Muscle of leg (tissue), 11 donors: ENCODE data around the gene MEX3B. TPM values are rescaled to one million over a fixed set of nuclear protein-coding genes. Genes with fewer than 3 reads are reported as not detected.

Experiments
- DNase-seq: peaks from one replicate; pipeline ENCODE4 v3.0.0; 2013
- H3K27ac ChIP-seq: one replicate; pipeline ENCODE4 v1.5.1; 2013; ENCODE audit warnings: mild to moderate bottlenecking, low read length, control low read depth
- H3K27me3 ChIP-seq: one replicate; pipeline ENCODE4 v1.6.1; 2013; ENCODE audit warnings: low read length; ENCODE audit not compliant: control insufficient read depth, insufficient read depth
- H3K36me3 ChIP-seq: one replicate; pipeline ENCODE4 v1.6.1; 2013; ENCODE audit warnings: low read length; ENCODE audit not compliant: control insufficient read depth, insufficient read depth
- H3K4me1 ChIP-seq: one replicate; pipeline ENCODE4 v1.6.1; 2013; ENCODE audit warnings: low read length; ENCODE audit not compliant: control insufficient read depth, insufficient read depth
- H3K4me3 ChIP-seq: one replicate; pipeline ENCODE4 v1.5.1; 2013; ENCODE audit warnings: low read length, control low read depth
- H3K9me3 ChIP-seq: replicated peaks from 2 replicates; pipeline ENCODE4 v1.6.1; 2013; ENCODE audit warnings: low read depth, low read length; ENCODE audit not compliant: control insufficient read depth
- WGBS: methylation state at CpG from one replicate; pipeline ENCODE4 v1.1.5; 2013; ENCODE audit warnings: missing lambda C conversion rate; ENCODE audit not compliant: insufficient coverage; 5-methylcytosine and 5-hydroxymethylcytosine counted together
- polyA plus RNA-seq, 8 donors: library from polyadenylated mRNA; unstranded; fragments of 120-200 nt; gene quantifications; one replicate each; pipeline versions ENCODE4 v1.2.1 to v1.2.3, GENCODE V29; 2013; ENCODE audit warnings: inconsistent platforms in 1 of 8, low replicate concordance in 1 of 8; ENCODE audit not compliant: insufficient read length in 8 of 8, insufficient read depth in 1 of 8
- total RNA-seq: library from RNA; stranded (reverse); fragments of 120-200 nt; gene quantifications from one replicate; pipeline ENCODE4 v1.2.4, GENCODE V29; 2013

MEX3B gene
- total and polyA plus RNA-seq, 9 donors: 7.7 to 29.2 (median 19.0) TPM

DNA sequence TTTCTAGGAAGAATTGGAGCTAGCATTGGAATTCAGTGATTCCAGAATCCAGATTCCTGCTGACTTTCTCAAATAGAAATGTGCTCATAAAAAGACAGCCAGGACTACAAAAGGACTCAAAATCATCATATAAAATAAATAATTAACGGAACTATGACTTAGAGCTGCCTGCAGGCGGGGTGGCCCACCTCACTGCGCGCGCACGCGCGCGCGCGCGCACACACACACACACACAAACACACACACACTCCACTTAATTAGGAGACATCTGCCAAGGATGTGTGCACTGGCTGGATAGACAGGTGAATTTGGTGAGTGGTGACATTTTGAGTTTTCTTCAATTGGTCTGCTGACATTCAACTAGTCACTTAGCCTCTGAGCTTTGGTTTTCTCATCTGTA is 6.9 kb upstream of the MEX3B start:
- Histone ChIP-seq H3K4me3 (no peak overlapping the region), H3K4me1 (peaks cover 16% of the 10 kb centered on the region), H3K27ac (no peak overlapping the region), H3K36me3 (no peaks in the 10 kb centered on the region), H3K27me3 (peaks cover 7% of the 10 kb centered on the region), H3K9me3 (no peaks in the 10 kb centered on the region)
- WGBS: no CpG with 5 or more reads among the region's 12 CpGs
- DNase-seq: no peak

DNA sequence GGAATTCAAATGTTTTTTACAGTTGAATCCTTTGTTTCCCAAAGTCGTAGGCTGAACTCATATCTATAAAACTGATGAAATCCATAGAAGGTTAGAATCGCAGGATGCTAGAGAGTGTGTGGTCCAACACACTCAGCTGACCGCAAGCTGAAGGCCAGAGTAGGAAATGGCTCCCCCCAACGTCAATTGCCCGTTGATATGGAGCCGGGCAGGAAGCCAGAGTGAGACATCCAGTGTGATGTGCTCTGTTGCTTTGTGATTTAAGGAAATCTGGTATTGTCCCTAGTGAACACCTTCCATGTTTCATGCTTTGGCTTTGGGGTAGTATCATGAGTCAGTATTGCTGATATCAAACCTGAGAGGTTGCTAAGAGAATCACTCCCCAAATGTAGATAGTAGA is 5.8 kb upstream of the MEX3B start:
- WGBS: 47% methylated on average over 5 of the region's 6 CpGs
- Histone ChIP-seq H3K9me3 (no peaks in the 10 kb centered on the region), H3K4me1 (peaks cover 17% of the 10 kb centered on the region), H3K27ac (no peak overlapping the region), H3K4me3 (no peak overlapping the region), H3K27me3 (peaks cover 2% of the 10 kb centered on the region), H3K36me3 (no peaks in the 10 kb centered on the region)
- DNase-seq: peak; percentile 48

DNA sequence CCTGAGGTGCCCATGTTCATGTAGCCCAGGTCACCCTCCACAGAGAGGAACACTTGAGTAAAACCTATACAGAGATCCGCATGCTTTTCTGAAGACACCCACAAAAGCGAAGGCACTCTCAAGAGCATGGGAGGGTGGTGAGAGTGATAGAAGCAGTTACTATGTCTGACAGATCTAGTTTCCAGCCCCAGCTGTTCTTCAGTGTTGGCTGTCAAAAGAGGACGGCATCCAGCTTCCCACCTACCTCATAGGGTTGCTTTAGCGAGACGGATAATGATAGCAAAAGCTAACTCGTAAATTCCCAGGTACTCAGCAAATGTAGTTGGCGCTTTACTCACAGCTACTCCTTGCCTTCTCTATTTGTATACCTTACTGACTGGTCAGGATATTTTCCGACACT is 3.0 kb upstream of the MEX3B start:
- peak; percentile 49 for DNase-seq
- H3K4me3 ChIP-seq: no peak overlapping the region
- H3K27me3 ChIP-seq: no peaks in the 10 kb centered on the region
- peaks cover under 1% of the 10 kb centered on the region for H3K36me3 ChIP-seq
- H3K4me1 ChIP-seq: peaks cover 20% of the 10 kb centered on the region
- WGBS: 48% methylated on average over 4 of the region's 8 CpGs
- H3K9me3 ChIP-seq: no peaks in the 10 kb centered on the region
- H3K27ac ChIP-seq: peak overlapping the region; percentile 93

DNA sequence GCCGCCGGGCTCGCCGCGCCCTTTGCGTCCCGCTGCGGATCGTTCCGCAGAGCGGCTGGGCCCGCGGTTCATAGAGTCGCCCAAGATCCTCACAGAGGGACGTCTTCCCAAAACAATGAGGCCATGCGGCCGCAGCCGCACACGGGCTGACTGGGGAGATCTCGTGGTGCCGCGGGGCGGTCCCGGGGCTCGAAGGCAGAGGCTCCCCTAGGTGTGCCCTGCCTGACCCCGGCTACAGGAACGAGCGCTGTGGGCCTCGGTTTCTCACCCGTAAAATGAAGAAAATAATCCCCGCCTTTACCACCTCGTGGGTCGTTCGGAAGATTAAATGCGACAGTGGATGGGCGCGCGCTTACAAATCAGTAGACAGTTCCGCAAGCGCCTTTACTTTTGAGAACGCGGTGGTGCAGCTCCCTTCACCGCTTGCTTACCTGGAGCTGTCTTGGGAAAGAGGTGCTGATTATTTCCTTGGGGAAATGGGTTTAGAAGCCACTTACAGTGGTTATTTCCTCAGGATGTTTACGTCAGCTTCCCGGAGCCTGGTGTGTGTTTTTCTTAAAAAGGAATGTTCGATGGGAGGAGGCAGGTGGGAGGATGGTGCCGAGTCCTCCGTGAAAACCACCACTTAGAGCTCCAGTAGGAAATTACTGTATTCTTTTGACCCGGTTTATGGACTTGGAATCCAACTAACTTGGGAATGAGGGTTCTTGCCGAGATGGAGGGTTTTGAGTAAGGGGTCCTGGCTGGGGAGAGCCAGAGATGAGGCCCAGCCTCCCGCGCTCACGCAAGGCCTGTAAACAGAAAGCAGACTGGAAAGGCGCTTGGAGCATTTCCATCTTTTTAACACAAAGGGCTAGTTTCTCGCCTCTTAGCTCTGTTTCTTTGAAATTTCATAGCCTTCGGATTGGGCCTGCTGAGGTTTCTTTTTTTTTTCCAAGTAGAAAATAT is 1.9 kb upstream of the MEX3B start:
- DNase-seq: peak; percentile 64
- H3K4me1 ChIP-seq: peaks cover 31% of the 10 kb centered on the region
- no peaks in the 10 kb centered on the region for H3K27me3 ChIP-seq
- peaks cover 10% of the 10 kb centered on the region for H3K36me3 ChIP-seq
- peak overlapping the region; percentile 69 for H3K4me3 ChIP-seq
- peak overlapping the region; percentile 93 for H3K27ac ChIP-seq
- no peaks in the 10 kb centered on the region for H3K9me3 ChIP-seq
- 8% methylated on average over 47 of the region's 56 CpGs for WGBS

DNA sequence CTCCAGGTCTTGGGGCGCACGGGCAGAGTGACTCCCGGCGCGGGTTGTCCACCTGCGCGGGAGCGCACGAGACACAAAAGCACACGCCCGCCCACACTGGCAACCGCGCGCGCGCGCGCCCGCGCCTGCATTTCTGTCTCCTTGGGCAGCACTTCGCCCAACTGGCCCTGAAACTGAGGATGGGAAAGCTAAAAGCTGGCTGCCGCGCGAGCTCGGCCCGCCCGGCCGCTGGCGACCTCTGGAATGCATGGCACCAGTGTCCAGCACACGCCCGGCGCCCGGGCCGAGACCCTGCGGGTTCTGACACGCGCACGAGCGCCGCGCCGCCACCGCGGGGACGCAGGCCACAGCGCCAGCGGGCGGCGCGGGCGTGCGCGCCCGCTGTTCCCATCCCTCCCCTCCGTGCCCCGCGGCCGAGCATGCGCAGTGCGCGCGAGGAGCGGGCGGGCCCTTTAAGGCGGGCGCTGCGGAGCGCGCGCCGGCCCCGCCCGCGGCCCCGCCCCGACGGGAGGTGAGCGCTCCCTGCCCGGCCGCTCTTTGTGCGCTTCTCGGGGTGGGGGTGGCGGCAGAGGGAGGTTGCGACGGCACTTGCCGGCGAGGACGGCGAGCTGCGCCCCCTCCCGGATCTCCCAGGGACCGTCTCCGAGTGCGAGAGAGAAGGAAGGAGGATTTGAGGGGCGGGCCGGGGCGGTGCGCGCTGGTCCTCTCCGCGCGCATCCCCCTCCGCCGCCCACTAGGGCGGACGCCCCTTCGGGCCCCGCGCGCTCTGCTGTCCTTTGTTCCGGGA is 1.0 kb upstream of the MEX3B start:
- Histone ChIP-seq H3K36me3 (peaks cover 10% of the 10 kb centered on the region), H3K27me3 (no peaks in the 10 kb centered on the region), H3K9me3 (no peaks in the 10 kb centered on the region), H3K4me3 (peak overlapping the region; percentile 94), H3K27ac (peak overlapping the region; percentile 100), H3K4me1 (peaks cover 31% of the 10 kb centered on the region)
- DNase-seq: peak; percentile 99
- WGBS: under 1% methylated on average over 96 of the region's 111 CpGs

DNA sequence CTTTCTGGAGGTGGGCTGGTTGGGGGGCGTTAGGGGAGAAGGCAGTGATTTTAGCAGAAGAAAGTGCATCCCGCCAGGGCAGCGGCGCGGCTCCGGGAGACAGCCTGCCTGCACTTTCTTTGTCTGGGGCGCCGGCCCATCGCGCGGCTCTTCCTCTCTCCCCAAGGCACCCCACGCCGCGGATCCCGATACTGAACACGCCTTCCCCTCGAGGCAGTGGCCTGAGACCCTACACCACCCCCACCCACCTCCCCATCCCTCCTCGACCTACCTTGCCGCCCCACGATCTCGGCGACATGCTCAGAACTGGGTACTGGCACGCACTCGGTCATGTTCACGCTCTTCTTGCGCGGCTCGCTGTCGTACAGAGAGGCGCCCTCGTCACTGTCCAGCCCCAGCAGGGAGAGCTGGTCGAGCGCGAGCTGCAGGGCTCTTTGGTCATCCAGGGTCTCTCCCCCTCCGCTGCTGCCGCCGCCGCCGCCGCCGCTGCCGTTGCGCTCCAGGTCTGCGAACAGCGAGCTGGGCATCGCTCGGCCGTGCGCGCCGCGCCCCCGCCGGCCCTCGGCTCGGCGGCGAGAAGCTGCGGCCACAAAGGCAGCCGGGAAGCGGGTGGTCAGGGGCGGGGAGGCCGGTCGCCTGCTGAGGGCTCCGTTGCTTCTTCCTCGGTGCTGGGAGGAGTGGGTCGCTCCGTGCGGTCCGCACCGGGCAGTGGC is 483 bp downstream of the MEX3B start:
- peak overlapping the region; percentile 95 for H3K27ac ChIP-seq
- under 1% methylated on average over 63 of the region's 71 CpGs for WGBS
- DNase-seq: peak; percentile 71
- no peaks in the 10 kb centered on the region for H3K9me3 ChIP-seq
- H3K27me3 ChIP-seq: no peaks in the 10 kb centered on the region
- H3K4me1 ChIP-seq: peaks cover 36% of the 10 kb centered on the region
- H3K36me3 ChIP-seq: peaks cover 13% of the 10 kb centered on the region
- H3K4me3 ChIP-seq: peak overlapping the region; percentile 94

DNA sequence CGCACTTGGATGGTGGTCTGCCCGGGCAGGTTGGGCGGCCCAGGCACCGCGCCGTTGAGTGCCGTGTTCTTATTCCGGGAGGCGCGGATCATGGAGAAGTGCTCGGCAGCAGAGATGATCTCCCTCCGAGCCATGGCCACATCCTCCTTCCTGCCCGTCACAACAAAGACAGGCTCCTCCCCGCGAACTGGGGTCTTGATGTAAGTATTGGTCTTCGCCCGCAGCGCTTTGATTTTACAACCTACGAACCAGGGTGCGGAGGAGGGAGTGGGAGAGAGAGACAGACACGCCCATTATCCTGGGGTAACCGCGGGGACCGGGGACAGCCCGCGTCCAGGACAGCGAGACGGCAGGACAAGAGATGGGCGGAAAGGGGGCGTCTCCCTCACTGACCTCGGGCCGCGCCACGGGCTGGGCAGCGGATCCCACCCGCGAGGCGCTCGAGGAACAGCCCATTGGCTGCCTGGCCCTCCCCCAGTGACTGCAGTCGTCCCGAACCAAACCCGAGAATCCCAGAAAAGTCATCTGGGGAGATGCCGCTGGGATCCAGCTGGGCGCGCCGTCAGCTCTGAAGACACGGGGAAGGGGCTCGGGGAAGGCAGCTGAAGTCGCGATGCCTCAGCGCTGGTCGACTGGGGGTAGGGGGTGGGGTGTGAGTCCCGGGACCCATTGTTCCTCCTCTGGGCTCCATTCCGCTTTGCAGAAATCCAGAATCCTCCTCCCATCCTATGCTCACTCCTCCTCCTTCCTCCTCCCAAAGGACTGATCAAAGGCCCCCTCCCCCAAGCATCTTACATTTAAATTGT is 1.2 kb downstream of the MEX3B start:
- Histone ChIP-seq H3K4me1 (peaks cover 37% of the 10 kb centered on the region), H3K27me3 (no peaks in the 10 kb centered on the region), H3K9me3 (no peaks in the 10 kb centered on the region), H3K27ac (peak overlapping the region; percentile 95), H3K4me3 (peak overlapping the region; percentile 94), H3K36me3 (peaks cover 13% of the 10 kb centered on the region)
- peak; percentile 91 for DNase-seq
- WGBS: under 1% methylated on average over 30 of the region's 54 CpGs

DNA sequence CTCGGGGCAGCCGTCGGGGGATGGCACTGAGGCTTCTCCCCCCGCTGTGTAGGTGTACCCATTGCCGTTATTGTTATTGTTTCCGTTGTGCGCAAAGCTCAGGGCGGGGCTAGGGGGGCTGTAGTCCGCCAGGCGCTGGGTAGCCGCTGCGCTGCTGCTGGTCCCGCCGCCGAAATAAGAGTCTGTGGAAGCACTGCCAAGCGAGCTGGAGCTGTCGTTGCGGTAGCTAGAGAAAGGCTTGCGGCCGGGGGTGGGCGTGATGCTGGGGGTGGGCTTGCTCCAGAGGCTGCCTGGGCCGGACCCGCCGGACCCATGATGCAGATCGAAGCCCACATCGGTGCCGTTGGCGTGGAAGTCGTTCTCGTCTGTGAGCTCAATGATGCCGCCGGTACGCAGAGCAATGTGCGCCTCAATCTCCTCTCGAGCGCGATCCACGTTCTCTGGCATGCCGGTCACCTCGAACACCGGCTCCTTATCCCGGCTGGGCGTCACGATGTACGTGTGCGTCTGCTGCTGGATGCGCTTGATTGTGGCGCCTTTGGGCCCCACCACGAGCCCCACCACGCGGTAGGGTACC is 1.9 kb downstream of the MEX3B start:
- Histone ChIP-seq H3K36me3 (peaks cover 13% of the 10 kb centered on the region), H3K9me3 (no peaks in the 10 kb centered on the region), H3K27me3 (no peaks in the 10 kb centered on the region), H3K4me1 (peaks cover 37% of the 10 kb centered on the region), H3K27ac (peak overlapping the region; percentile 95), H3K4me3 (peak overlapping the region; percentile 94)
- 6% methylated on average over 51 of the region's 51 CpGs for WGBS
- DNase-seq: peak; percentile 68

DNA sequence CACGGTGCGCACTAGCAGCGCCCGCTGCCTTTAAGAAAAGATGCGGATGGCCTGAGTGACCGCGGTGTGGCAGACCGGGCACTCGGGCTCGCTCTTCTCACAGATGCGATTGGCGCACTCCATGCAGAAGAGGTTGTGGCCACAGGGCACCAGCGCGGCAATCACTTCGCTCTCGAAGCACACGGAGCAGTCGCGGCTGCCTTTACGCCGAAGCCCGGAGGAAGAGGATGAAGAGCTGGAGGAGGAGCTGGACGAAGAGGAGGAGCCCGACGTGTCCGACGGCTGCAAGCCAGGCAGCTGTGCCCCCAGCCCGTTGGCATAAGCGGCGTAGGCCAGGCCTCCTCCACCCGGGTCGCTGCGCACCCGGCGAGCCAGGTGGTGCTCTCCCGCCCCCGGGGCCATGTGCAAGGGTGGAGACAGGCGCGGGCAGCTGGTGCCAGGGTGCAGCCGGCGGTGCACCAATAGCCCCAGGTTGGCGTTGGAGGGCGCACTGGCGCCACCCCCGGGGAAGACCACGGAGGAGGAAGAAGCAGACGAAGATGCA is 2.6 kb downstream of the MEX3B start:
- H3K9me3 ChIP-seq: no peaks in the 10 kb centered on the region
- 21% methylated on average over 41 of the region's 47 CpGs for WGBS
- peaks cover 13% of the 10 kb centered on the region for H3K36me3 ChIP-seq
- H3K27ac ChIP-seq: no peak overlapping the region
- peaks cover 30% of the 10 kb centered on the region for H3K4me1 ChIP-seq
- H3K4me3 ChIP-seq: peak overlapping the region; percentile 94
- no peaks in the 10 kb centered on the region for H3K27me3 ChIP-seq
- peak; percentile 37 for DNase-seq
